ENCODE measurements around the gene P4HA1. TPM values are rescaled to one million over a fixed set of nuclear protein-coding genes. Genes with fewer than 3 reads are reported as not detected.
"Not testable (repeated sequence)": the region's sequence is repeated elsewhere in the genome, so short reads cannot be mapped to it uniquely, and the experiment has no call there.

P4HA1 gene
- total and polyA plus RNA-seq, 2 donors (not counting 3 experiments of a cell fraction or from before 2014, with no cell fraction given) = 14.3 to 29.1 TPM

DNA sequence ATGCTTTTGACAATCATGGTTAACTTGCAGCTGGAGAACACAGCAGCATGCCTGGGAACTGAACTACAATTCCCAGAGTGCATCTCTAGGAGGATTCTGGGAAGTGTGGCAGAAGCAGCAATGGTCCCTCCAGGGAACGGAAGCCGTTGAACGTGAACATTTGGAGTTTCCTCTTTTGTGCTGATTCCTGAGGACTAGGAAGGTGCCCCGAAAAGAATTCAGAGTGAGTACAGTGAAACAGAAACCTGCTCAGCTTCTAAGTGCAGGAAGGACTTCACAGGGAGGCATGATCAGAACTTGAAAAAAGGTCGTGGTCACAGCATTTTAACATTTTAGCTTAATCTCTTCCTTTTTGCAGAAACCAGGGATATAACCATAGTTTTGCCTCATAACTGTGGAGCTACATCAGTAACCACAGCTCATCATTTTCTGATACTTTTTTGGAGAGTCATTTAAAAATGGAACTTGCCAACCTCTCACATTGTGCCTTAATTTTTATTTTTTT lies 13.7 kb upstream of the P4HA1 start, which contains the start of gene NUDT13:
Gene NUDT13, plus strand, starts transcription at position 111 of the 505 bp plus-strand sequence. CDS start 3,911 bp downstream, outside the sequence.
- CTCF ChIA-PET = interaction anchor here (0.9 to 3.6 kb wide), 4 partner anchors 13 to 49 kb away, joined by 3 to 24 read pairs (median 4); partner anchors contain the start of gene P4HA1
- TF ChIP-seq, protein P1, sequence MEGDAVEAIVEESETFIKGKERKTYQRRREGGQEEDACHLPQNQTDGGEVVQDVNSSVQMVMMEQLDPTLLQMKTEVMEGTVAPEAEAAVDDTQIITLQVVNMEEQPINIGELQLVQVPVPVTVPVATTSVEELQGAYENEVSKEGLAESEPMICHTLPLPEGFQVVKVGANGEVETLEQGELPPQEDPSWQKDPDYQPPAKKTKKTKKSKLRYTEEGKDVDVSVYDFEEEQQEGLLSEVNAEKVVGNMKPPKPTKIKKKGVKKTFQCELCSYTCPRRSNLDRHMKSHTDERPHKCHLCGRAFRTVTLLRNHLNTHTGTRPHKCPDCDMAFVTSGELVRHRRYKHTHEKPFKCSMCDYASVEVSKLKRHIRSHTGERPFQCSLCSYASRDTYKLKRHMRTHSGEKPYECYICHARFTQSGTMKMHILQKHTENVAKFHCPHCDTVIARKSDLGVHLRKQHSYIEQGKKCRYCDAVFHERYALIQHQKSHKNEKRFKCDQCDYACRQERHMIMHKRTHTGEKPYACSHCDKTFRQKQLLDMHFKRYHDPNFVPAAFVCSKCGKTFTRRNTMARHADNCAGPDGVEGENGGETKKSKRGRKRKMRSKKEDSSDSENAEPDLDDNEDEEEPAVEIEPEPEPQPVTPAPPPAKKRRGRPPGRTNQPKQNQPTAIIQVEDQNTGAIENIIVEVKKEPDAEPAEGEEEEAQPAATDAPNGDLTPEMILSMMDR (IDR thresholded peaks at IDR 0.05; ENCODE audit: extremely low read depth in 1 of 2, insufficient read depth in 1 of 2, low read depth in 1 of 2, low read length in 2 of 2) = no peak
- no peak for TF ChIP-seq JUN (IDR thresholded peaks at IDR 0.05; ENCODE audit: borderline replicate concordance, insufficient read depth, insufficient read length, low read depth)
- TF ChIP-seq FOS (IDR thresholded peaks at IDR 0.05; ENCODE audit: borderline replicate concordance, insufficient read depth, low read length) = no peak
- no peak for TF ChIP-seq GATA2 (IDR thresholded peaks at IDR 0.05; ENCODE audit: insufficient read depth, insufficient read length, low read depth, low read length)
- TF ChIP-seq MYC (IDR thresholded peaks at IDR 0.05; ENCODE audit: low read depth, low read length) = peak; percentile 40
- TF ChIP-seq, protein P2, sequence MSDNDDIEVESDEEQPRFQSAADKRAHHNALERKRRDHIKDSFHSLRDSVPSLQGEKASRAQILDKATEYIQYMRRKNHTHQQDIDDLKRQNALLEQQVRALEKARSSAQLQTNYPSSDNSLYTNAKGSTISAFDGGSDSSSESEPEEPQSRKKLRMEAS (IDR thresholded peaks at IDR 0.05; ENCODE audit: insufficient read depth, insufficient read length) = no peak
- peak; percentile 59 for TF ChIP-seq POLR2A (IDR thresholded peaks at IDR 0.05; ENCODE audit: low read depth, low read length)
- peak; percentile 77 for TF ChIP-seq POLR2AphosphoS5 (IDR thresholded peaks at IDR 0.05; ENCODE audit: insufficient read depth, low read depth, low read length)
- Histone ChIP-seq H3K4me1 (ENCODE audit: control insufficient read depth, extremely low read depth, insufficient read depth, low read length) (no peaks in the 10 kb centered on the region), H3K27me3 (ENCODE audit: control insufficient read depth in 2 of 2, insufficient read depth in 2 of 2, low read length in 2 of 2) (no peaks in the 10 kb centered on the region), H3K4me2 (ENCODE audit: insufficient read depth, low read length) (peak within 1 kb of the TSS; percentile 99), H2AFZ (ENCODE audit: low read depth, low read length) (peak within 1 kb of the TSS; percentile 88), H3K79me2 (ENCODE audit: control insufficient read depth, insufficient read depth, low read length) (no peaks in the 10 kb centered on the region), H3K27ac (ENCODE audit: insufficient read depth, low read depth, low read length) (peak within 1 kb of the TSS; percentile 83), H3K9me1 (replicated peaks; ENCODE audit: control insufficient read depth, extremely low read depth, insufficient read depth, low read length) (no peaks in the 10 kb centered on the region), H3K9me3 (replicated peaks; ENCODE audit: control insufficient read depth, insufficient read depth, low read length) (no peaks in the 10 kb centered on the region), H4K20me1 (replicated peaks; ENCODE audit: control insufficient read depth, extremely low read depth, insufficient read depth, low read length) (no peaks in the 10 kb centered on the region), H3K9ac (replicated peaks; ENCODE audit: extremely low read depth, insufficient read depth, low read length) (peak within 1 kb of the TSS; percentile 94), H3K36me3 (ENCODE audit: control insufficient read depth in 2 of 2, extremely low read depth in 1 of 2, insufficient read depth in 2 of 2, low read length in 2 of 2) (no peaks in the 10 kb centered on the region), H3K4me3 (replicated peaks in 1 of 3; ENCODE audit: insufficient read depth in 1 of 3, low read depth in 1 of 3, low read length in 3 of 3) (peak within 1 kb of the TSS; percentile 45 to 97 (median 81))
- intact Hi-C loops (cut with micrococcal nuclease) (loop anchor here (1.0 kb wide), 1 partner anchor 8 kb away; no protein-coding TSS in a partner anchor), dilution Hi-C loops (cut with MboI; ENCODE audit: extremely low pct_ligation_motif_present, low sequenced_read_pairs) (no loop called here)
- BruUV-seq (replicated peaks) = TSS peak; percentile 80
- peak; percentile 83 for DNase-seq (ENCODE audit: low read depth, low spot score)
- FAIRE-seq = peak; percentile 92
- POLR2A ChIA-PET = interaction anchor here (2.4 kb wide), 1 partner anchor 14 kb away, joined by 22 read pairs; the partner anchor contains the start of gene P4HA1

DNA sequence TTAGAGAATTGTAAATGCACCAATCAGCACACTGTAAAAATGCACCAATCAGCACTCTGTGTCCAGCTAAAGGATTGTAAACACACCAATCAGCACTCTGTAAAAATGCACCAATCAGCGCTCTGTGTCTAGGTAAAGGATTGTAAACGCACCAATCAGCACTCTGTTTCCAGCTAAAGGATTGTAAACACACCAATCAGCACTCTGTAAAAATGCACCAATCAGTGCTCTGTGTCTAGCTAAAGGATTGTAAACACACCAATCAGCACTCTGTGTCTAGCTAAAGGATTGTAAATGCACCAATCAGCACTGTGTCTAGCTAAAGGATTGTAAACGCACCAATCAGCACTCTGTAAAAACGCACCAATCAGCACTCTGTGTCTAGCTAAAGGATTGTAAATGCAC lies 12.6 kb upstream of the P4HA1 start:
- H3K4me2 ChIP-seq (ENCODE audit: insufficient read depth, low read length); H4K20me1 ChIP-seq (replicated peaks; ENCODE audit: control insufficient read depth, extremely low read depth, insufficient read depth, low read length); FAIRE-seq; H3K27me3 ChIP-seq (ENCODE audit: control insufficient read depth in 2 of 2, insufficient read depth in 2 of 2, low read length in 2 of 2); BruUV-seq (replicated peaks); H3K4me3 ChIP-seq (replicated peaks in 1 of 3; ENCODE audit: insufficient read depth in 1 of 3, low read depth in 1 of 3, low read length in 3 of 3); DNase-seq (ENCODE audit: low read depth, low spot score); H3K79me2 ChIP-seq (ENCODE audit: control insufficient read depth, insufficient read depth, low read length); H3K9me1 ChIP-seq (replicated peaks; ENCODE audit: control insufficient read depth, extremely low read depth, insufficient read depth, low read length); H3K36me3 ChIP-seq (ENCODE audit: control insufficient read depth in 2 of 2, extremely low read depth in 1 of 2, insufficient read depth in 2 of 2, low read length in 2 of 2); H2AFZ ChIP-seq (ENCODE audit: low read depth, low read length); H3K9ac ChIP-seq (replicated peaks; ENCODE audit: extremely low read depth, insufficient read depth, low read length); dilution Hi-C loops (cut with MboI; ENCODE audit: extremely low pct_ligation_motif_present, low sequenced_read_pairs); H3K4me1 ChIP-seq (ENCODE audit: control insufficient read depth, extremely low read depth, insufficient read depth, low read length); intact Hi-C loops (cut with micrococcal nuclease); H3K9me3 ChIP-seq (replicated peaks; ENCODE audit: control insufficient read depth, insufficient read depth, low read length); H3K27ac ChIP-seq (ENCODE audit: insufficient read depth, low read depth, low read length): not testable (repeated sequence)
- POLR2A ChIA-PET = interaction anchor here (2.4 kb wide), 1 partner anchor 13 kb away, joined by 22 read pairs; the partner anchor contains the start of gene P4HA1
- CTCF ChIA-PET = interaction anchor here (3.6 kb wide), 1 partner anchor 13 kb away, joined by 24 read pairs; the partner anchor contains the start of gene P4HA1

All from endothelial cell of umbilical vein (primary cell).